Muscle layer of colon (tissue), 2 donors: ENCODE measurements around the gene ATF6.

Source experiments
- H3K27ac ChIP-seq: one replicate; pipeline ENCODE4 v1.7.0; 2013; ENCODE audit warnings: low read depth, mild to moderate bottlenecking, low read length, moderate library complexity
- H3K27me3 ChIP-seq, 2 donors: one replicate each; pipeline ENCODE4 v1.7.0; 2013; ENCODE audit warnings: low read length in 2 of 2, mild to moderate bottlenecking in 2 of 2; ENCODE audit not compliant: insufficient read depth in 2 of 2, control insufficient read depth in 1 of 2
- H3K36me3 ChIP-seq: one replicate; pipeline ENCODE4 v1.7.0; 2013; ENCODE audit warnings: mild to moderate bottlenecking, low read length; ENCODE audit not compliant: insufficient read depth
- H3K4me1 ChIP-seq: one replicate; pipeline ENCODE4 v1.7.0; 2013; ENCODE audit warnings: mild to moderate bottlenecking, low read length; ENCODE audit not compliant: insufficient read depth
- H3K4me3 ChIP-seq, 2 donors: one replicate each; pipeline ENCODE4 v1.7.0; 2013; ENCODE audit warnings: low read length in 2 of 2, low read depth in 1 of 2, mild to moderate bottlenecking in 1 of 2, moderate library complexity in 1 of 2
- H3K9ac ChIP-seq: one replicate; pipeline ENCODE4 v1.7.0; 2013; ENCODE audit warnings: low read length
- H3K9me3 ChIP-seq: one replicate; pipeline ENCODE4 v1.7.0; 2013; ENCODE audit warnings: mild to moderate bottlenecking, low read length
- donor health status: abdominal sarcoma.
- donor health status: Adenocarcinoma of cecum.

Gene ATF6

GRCh38 chr1:161946071-161946987 lies 180.2 kb downstream of the ATF6 start:
- H3K36me3 ChIP-seq: no peaks in the 10 kb centered on the region

DNA sequence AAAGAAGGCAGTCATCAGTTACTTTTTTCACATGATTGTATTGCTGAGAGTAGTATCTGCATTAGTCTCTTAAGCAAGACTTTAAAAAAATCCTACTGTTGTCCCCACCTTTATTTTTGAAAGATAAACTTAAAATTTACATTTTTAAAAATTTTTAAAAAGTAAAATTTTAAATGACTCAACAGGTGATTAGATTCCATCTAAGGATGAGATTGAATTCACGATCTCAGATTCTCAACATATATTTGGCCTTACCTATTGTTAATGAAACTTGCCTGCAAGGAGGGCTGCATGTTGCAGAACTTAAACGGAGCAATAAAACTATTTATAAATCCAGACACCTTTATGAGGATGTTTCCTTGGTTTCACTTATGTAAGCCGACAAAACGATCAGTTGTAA lies 182.3 kb downstream of the ATF6 start:
- Histone ChIP-seq H3K36me3 (no peaks in the 10 kb centered on the region), H3K4me3 (no peak overlapping the region), H3K9me3 (no peaks in the 10 kb centered on the region), H3K9ac (no peak overlapping the region), H3K27me3 (no peaks in the 10 kb centered on the region), H3K4me1 (peaks cover 25% of the 10 kb centered on the region), H3K27ac (no peak overlapping the region)

More at GRCh38 chr1:161946071-161946987, 180.2 kb downstream of the ATF6 start:
- H3K27me3 ChIP-seq: no peaks in the 10 kb centered on the region
- H3K9ac ChIP-seq: peak overlapping the region; percentile 12
- peaks cover 25% of the 10 kb centered on the region for H3K4me1 ChIP-seq
- H3K27ac ChIP-seq: no peak overlapping the region
- no peak overlapping the region for H3K4me3 ChIP-seq
- no peaks in the 10 kb centered on the region for H3K9me3 ChIP-seq

DNA sequence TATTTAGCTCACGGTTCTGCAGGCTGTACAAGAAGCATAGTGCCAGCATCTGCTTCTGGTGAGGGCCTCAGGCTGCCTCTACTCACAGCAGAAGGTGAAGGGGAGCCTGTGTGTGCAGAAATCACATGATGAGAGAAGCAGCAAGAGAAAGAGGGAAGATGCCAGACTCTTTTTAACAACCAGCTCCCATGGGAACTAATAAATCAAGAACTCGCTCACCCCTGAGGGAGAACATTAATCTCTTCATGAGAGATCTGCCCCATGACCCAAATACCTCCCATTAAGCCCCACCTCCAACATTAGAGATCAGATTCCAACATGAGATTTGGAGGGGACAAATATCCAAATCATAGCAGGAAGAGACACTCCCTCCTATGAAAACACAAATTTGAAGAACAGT lies 183.4 kb downstream of the ATF6 start:
- H3K9ac ChIP-seq: no peak overlapping the region
- no peaks in the 10 kb centered on the region for H3K36me3 ChIP-seq
- H3K9me3 ChIP-seq: no peaks in the 10 kb centered on the region
- H3K4me1 ChIP-seq: peaks cover 33% of the 10 kb centered on the region
- no peak overlapping the region for H3K4me3 ChIP-seq
- H3K27me3 ChIP-seq: no peaks in the 10 kb centered on the region
- no peak overlapping the region for H3K27ac ChIP-seq

GRCh38 chr1:161950377-161950776 lies 184.3 kb downstream of the ATF6 start:
- no peaks in the 10 kb centered on the region for H3K27me3 ChIP-seq
- no peak overlapping the region for H3K9ac ChIP-seq
- H3K4me1 ChIP-seq: peaks cover 41% of the 10 kb centered on the region
- no peaks in the 10 kb centered on the region for H3K9me3 ChIP-seq
- no peak overlapping the region for H3K4me3 ChIP-seq
- no peak overlapping the region for H3K27ac ChIP-seq
- H3K36me3 ChIP-seq: no peaks in the 10 kb centered on the region

- Histone ChIP-seq H3K27me3 (no peaks in the 10 kb centered on the region), H3K4me1 (peaks cover 41% of the 10 kb centered on the region), H3K9ac (no peak overlapping the region), H3K9me3 (no peaks in the 10 kb centered on the region), H3K4me3 (no peak overlapping the region), H3K27ac (no peak overlapping the region), H3K36me3 (no peaks in the 10 kb centered on the region)
Observed at GRCh38 chr1:161951646-161952045, 185.5 kb downstream of the ATF6 start.

- H3K36me3 ChIP-seq: no peaks in the 10 kb centered on the region
- no peaks in the 10 kb centered on the region for H3K27me3 ChIP-seq
- H3K4me1 ChIP-seq: peaks cover 41% of the 10 kb centered on the region
- H3K9ac ChIP-seq: no peak overlapping the region
- H3K27ac ChIP-seq: no peak overlapping the region
- no peak overlapping the region for H3K4me3 ChIP-seq
- no peaks in the 10 kb centered on the region for H3K9me3 ChIP-seq
Observed at GRCh38 chr1:161952607-161953172, 186.6 kb downstream of the ATF6 start.

- Histone ChIP-seq H3K9ac (no peak overlapping the region), H3K4me3 (no peak overlapping the region), H3K36me3 (peaks cover 3% of the 10 kb centered on the region), H3K27me3 (no peaks in the 10 kb centered on the region), H3K9me3 (no peaks in the 10 kb centered on the region), H3K27ac (no peak overlapping the region), H3K4me1 (peaks cover 41% of the 10 kb centered on the region)
Observed at GRCh38 chr1:161953256-161953920, 187.3 kb downstream of the ATF6 start.

- peaks cover 9% of the 10 kb centered on the region for H3K36me3 ChIP-seq
- no peak overlapping the region for H3K4me3 ChIP-seq
- H3K9me3 ChIP-seq: no peaks in the 10 kb centered on the region
- H3K27ac ChIP-seq: peak overlapping the region; percentile 27
- H3K9ac ChIP-seq: no peak overlapping the region
- H3K4me1 ChIP-seq: peaks cover 35% of the 10 kb centered on the region
- H3K27me3 ChIP-seq: no peaks in the 10 kb centered on the region
Observed at GRCh38 chr1:161954050-161954449, 187.9 kb downstream of the ATF6 start.

- H3K4me1 ChIP-seq: peaks cover 31% of the 10 kb centered on the region
- no peak overlapping the region for H3K9ac ChIP-seq
- peak overlapping the region; percentile 27 for H3K27ac ChIP-seq
- no peaks in the 10 kb centered on the region for H3K27me3 ChIP-seq
- peaks cover 9% of the 10 kb centered on the region for H3K36me3 ChIP-seq
- no peak overlapping the region for H3K4me3 ChIP-seq
- no peaks in the 10 kb centered on the region for H3K9me3 ChIP-seq
Observed at GRCh38 chr1:161954466-161954865, 188.3 kb downstream of the ATF6 start.

DNA sequence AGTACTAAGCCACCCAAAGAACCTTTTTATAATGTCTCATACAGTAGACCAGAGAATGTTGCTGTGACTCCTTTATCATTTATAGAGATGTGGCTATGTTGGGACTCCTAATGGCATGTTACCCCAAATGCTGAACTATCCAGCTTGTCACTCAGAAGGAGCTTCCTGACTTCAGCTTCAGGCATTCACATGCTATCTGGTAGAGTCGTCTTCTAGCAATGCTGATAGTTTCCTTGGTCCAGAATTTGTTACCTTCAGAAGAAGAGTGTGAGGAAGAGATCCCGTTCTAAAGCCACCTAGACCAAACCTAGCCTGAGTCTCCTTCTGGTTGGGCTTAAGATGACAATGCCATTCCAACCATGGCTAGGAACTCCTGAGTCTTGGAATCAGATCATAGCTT lies 189.5 kb downstream of the ATF6 start:
- peaks cover 9% of the 10 kb centered on the region for H3K36me3 ChIP-seq
- no peak overlapping the region for H3K9ac ChIP-seq
- H3K4me1 ChIP-seq: peaks cover 20% of the 10 kb centered on the region

DNA sequence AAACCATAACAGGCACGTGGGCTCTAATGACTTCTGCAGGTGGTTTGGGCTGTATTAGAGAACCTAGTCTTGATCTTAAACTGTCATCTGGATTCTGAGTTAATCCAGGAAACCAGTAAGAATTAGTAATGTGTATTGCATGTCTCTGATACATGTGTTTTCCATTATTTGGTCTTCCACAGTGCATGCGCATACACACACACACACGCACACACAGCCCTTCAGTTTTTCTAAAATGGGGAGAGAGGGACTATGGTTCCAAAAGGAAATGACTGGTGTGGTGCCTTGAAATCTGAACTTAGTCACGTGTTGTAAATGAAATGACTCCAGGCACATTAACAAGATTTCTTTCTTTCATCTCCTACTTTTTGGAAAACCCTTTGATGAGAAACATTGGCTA lies 190.0 kb downstream of the ATF6 start:
- Histone ChIP-seq H3K4me1 (peaks cover 16% of the 10 kb centered on the region), H3K36me3 (peaks cover 9% of the 10 kb centered on the region), H3K4me3 (no peak overlapping the region), H3K27me3 (no peaks in the 10 kb centered on the region), H3K27ac (no peak overlapping the region), H3K9me3 (no peaks in the 10 kb centered on the region), H3K9ac (no peak overlapping the region)

More for the DNA sequence above, 189.5 kb downstream of the ATF6 start:
- no peaks in the 10 kb centered on the region for H3K9me3 ChIP-seq
- H3K27ac ChIP-seq: no peak overlapping the region
- no peak overlapping the region for H3K4me3 ChIP-seq
- H3K27me3 ChIP-seq: no peaks in the 10 kb centered on the region
